Measurements from ENCODE around the gene OR6J1. TPM values are rescaled to one million over a fixed set of nuclear protein-coding genes. Genes with fewer than 3 reads are reported as not detected.
"Not testable (repeated sequence)": the region's sequence is repeated elsewhere in the genome, so short reads cannot be mapped to it uniquely, and the experiment has no call there.

The OR6J1 gene
- not detected for total RNA-seq

DNA sequence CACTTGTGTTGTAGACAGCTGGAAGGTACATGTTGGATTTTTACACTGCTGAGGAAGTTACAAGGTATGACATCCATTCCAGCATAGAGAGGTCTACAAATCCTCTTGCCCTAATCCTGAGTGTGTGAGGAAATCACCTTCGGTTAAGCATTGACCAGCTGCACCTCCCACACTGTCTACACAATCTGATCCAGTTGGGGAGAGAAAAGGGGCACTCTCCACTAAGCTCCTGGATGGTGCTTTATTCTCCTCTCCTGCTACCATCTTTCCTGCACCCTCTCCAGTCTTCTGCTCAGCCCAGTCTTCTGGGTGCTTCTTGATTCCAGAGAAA, at the start of gene OR6J1:
Gene OR6J1, minus strand, starts transcription at position 48 of the 331 bp plus-strand sequence. CDS start 9,541 bp downstream, outside the sequence.
- no peaks in the 10 kb centered on the region for H3K27me3 Mint-ChIP-seq (ENCODE audit: low read depth)
- no peak within 1 kb of the TSS for H3K4me3 Mint-ChIP-seq
- H3K27ac Mint-ChIP-seq, result no peak within 1 kb of the TSS
- H3K4me1 Mint-ChIP-seq (ENCODE audit: low read depth), result peaks cover 7% of the 10 kb centered on the region
- no peaks in the 10 kb centered on the region for H3K9me3 Mint-ChIP-seq
- no peak for DNase-seq
- intact Hi-C loops (cut with micrococcal nuclease), result loop anchor here (1.0 kb wide), 2 partner anchors 74 to 87 kb away; no protein-coding TSS in a partner anchor
- CTCF ChIA-PET, result interaction anchor here (0.8 to 8.0 kb wide), 9 partner anchors 9 to 652 kb away, joined by 3 to 70 read pairs (median 4); no protein-coding TSS in a partner anchor
- no peaks in the 10 kb centered on the region for H3K36me3 Mint-ChIP-seq (ENCODE audit: low read depth)

DNA sequence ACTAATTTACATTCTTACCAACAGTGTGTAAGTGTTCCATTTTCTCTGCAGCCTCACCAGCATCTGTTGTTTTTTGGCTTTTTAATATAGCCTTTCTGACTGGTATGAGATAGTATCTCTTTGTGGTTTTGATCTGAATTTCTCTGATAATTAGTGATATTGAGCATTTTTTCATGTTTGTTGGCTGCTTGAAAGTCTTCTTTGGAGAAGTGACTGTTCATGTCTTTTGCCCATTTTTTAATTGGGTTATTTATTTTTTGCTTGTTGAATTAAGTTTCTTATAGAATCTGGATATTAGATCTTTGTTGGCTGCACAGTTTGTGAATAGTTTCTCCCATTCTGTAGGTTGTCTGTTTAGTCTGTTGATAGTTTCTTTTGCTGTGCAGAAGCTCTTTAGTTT, 48.0 kb upstream of the OR6J1 start:
- Mint-ChIP-seq H3K4me1 (ENCODE audit: low read depth) (peaks cover 9% of the 10 kb centered on the region), H3K9me3 (peaks cover 12% of the 10 kb centered on the region), H3K27me3 (ENCODE audit: low read depth) (peaks cover 19% of the 10 kb centered on the region), H3K36me3 (ENCODE audit: low read depth) (no peaks in the 10 kb centered on the region), H3K4me3 (no peak overlapping the region), H3K27ac (no peak overlapping the region)
- CTCF ChIA-PET, result interaction anchor here (0.7 kb wide), 2 partner anchors 99 to 294 kb away, joined by 3 read pairs; no protein-coding TSS in a partner anchor
- intact Hi-C loops (cut with micrococcal nuclease), result no loop called here
- DNase-seq, result no peak

DNA sequence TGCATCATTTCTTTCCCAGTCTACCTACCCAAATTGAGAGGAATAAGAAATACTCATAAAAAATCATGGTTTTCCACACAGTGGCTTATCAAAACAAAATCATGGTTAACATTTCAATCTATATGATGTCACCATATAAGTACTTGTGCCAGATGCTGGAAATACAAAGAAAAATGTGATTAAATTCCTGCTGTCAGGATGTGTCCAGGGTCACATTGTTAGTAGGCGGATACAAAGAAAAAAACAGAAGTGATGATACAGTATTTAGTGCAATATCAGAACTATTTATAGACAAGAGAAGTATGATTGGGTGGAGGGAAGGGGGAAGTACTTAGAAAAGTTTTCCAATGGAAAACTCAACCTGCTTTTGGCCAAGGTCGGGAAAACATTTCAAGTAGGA, 47.0 kb upstream of the OR6J1 start:
- intact Hi-C loops (cut with micrococcal nuclease), result no loop called here
- no peak for DNase-seq
- Mint-ChIP-seq H3K36me3 (ENCODE audit: low read depth) (no peaks in the 10 kb centered on the region), H3K27ac (no peak overlapping the region), H3K4me1 (ENCODE audit: low read depth) (peaks cover 9% of the 10 kb centered on the region), H3K4me3 (no peak overlapping the region), H3K9me3 (peaks cover 12% of the 10 kb centered on the region), H3K27me3 (ENCODE audit: low read depth) (peaks cover 17% of the 10 kb centered on the region)
- CTCF ChIA-PET, result no interaction called here

DNA sequence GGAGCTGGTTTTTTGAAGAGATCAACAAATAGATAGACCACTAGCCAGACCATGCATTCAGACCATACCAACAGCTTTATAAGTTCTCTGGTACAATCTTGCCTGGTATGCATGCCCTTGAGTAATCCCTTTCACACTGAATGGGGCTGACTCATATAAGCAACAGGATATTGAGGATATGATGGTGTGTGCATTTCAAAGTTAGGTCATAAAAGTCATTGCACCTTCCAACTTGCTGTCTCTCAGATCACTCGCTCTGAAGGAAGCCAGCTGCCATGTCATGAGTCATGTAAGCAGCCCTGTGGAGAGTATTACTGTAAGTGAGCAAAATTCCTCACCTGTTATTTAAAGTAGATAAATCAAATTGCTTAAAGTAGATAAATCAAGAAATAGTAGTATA, 45.0 kb upstream of the OR6J1 start:
- DNase-seq, result peak; percentile 61
- CTCF ChIA-PET, result interaction anchor here (1.4 kb wide), 1 partner anchor 119 kb away, joined by 4 read pairs; no protein-coding TSS in a partner anchor
- H3K4me1 Mint-ChIP-seq (ENCODE audit: low read depth), result peaks cover 12% of the 10 kb centered on the region
- H3K36me3 Mint-ChIP-seq (ENCODE audit: low read depth), result no peaks in the 10 kb centered on the region
- no peak overlapping the region for H3K27ac Mint-ChIP-seq
- intact Hi-C loops (cut with micrococcal nuclease), result loop anchor here (1.0 kb wide), 1 partner anchor 133 kb away; no protein-coding TSS in a partner anchor
- no peak overlapping the region for H3K4me3 Mint-ChIP-seq
- peaks cover 12% of the 10 kb centered on the region for H3K9me3 Mint-ChIP-seq
- H3K27me3 Mint-ChIP-seq (ENCODE audit: low read depth), result peaks cover 18% of the 10 kb centered on the region

DNA sequence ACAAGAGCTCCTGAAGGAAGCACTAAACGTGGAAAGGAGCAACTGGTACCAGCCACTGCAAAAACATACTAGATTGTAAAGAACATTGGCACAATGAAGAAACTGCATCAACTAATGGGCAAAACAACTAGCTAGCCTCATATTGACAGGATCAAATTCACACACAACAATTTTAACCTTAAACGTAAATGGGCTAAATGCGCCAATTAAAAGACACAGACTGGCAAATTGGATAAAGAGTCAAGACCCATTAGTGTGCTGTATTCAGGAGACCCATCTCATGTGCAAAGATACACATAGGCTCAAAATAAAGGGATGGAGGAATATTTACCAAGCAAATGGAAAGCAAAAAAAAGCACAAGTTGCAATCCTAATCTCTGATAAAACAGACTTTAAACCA, 43.8 kb upstream of the OR6J1 start:
- CTCF ChIA-PET; H3K36me3 Mint-ChIP-seq (ENCODE audit: low read depth); H3K4me3 Mint-ChIP-seq; DNase-seq; intact Hi-C loops (cut with micrococcal nuclease); H3K27ac Mint-ChIP-seq: not testable (repeated sequence)
- H3K27me3 Mint-ChIP-seq (ENCODE audit: low read depth), result peaks cover 13% of the 10 kb centered on the region
- peaks cover 12% of the 10 kb centered on the region for H3K4me1 Mint-ChIP-seq (ENCODE audit: low read depth)
- H3K9me3 Mint-ChIP-seq, result peaks cover 12% of the 10 kb centered on the region

DNA sequence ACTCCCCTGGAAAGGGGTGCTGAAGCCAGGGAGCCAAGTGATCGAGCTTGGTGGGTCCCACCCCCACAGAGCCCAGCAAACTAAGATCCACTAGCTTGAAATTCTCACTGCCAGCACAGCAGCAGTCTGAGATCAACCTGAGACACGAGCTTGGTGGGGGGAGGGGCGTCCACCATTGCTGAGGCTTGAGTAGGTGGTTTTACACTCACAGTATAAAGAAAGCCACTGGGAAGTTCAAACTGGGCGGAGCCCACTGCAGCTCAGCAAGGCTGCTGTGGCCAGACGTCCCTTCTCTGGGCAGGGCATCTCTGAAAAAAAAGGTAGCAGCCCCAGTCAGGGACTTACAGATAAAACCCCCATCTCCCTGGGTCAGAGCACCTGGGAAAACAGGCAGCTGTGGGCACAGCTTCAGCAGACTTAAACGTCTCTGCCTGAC, 42.0 kb upstream of the OR6J1 start:
- H3K36me3 Mint-ChIP-seq (ENCODE audit: low read depth); H3K27ac Mint-ChIP-seq; intact Hi-C loops (cut with micrococcal nuclease); H3K9me3 Mint-ChIP-seq; DNase-seq; H3K4me3 Mint-ChIP-seq: not testable (repeated sequence)
- Mint-ChIP-seq H3K27me3 (ENCODE audit: low read depth) (peaks cover 22% of the 10 kb centered on the region), H3K4me1 (ENCODE audit: low read depth) (peaks cover 12% of the 10 kb centered on the region)
- CTCF ChIA-PET, result interaction anchor here (0.6 to 1.2 kb wide), 2 partner anchors 26 to 137 kb away, joined by 3 read pairs; no protein-coding TSS in a partner anchor

DNA sequence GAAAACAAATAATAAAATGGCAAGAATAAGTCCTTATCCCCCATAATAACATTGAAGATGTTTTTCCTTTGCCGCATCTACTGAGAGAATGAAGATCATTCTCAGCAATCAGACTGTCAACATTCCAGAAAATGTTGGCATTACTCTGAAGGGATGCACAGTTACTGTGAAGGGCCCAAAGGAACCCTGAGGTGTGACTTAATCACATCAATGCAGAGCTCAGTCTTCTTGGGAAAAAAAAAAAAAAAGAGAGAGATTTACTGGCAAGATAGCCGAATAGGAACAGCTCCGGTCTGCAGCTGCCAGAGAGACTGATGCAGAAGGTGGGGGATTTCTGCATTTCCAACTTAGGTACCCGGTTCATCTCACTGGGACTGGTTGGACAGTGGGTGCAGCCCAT, 41.3 kb upstream of the OR6J1 start:
- no peak overlapping the region for H3K4me3 Mint-ChIP-seq
- DNase-seq, result no peak
- CTCF ChIA-PET, result interaction anchor here (0.6 to 1.2 kb wide), 2 partner anchors 26 to 138 kb away, joined by 3 read pairs; no protein-coding TSS in a partner anchor
- peaks cover 5% of the 10 kb centered on the region for H3K9me3 Mint-ChIP-seq
- peaks cover 22% of the 10 kb centered on the region for H3K27me3 Mint-ChIP-seq (ENCODE audit: low read depth)
- H3K4me1 Mint-ChIP-seq (ENCODE audit: low read depth), result peaks cover 12% of the 10 kb centered on the region
- intact Hi-C loops (cut with micrococcal nuclease), result no loop called here
- H3K36me3 Mint-ChIP-seq (ENCODE audit: low read depth), result no peaks in the 10 kb centered on the region
- no peak overlapping the region for H3K27ac Mint-ChIP-seq

DNA sequence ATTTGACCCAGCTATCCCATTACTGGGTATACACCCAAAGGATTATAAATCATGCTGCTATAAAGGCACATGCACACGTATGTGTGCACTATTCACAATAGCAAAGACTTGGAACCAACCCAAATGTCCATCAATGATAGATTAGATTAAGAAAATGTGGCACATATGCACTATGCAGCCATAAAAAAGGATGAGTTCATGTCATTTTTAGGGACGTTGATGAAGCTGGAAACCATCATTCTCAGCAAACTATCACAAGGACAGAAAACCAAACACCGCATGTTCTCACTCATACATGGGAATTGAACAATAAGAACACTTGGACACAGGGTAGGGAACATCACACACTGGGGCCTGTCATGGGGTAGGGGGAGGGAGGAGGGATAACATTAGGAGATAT, 39.3 kb upstream of the OR6J1 start:
- H3K4me1 Mint-ChIP-seq (ENCODE audit: low read depth); H3K27ac Mint-ChIP-seq; H3K4me3 Mint-ChIP-seq; CTCF ChIA-PET; DNase-seq; H3K9me3 Mint-ChIP-seq; H3K36me3 Mint-ChIP-seq (ENCODE audit: low read depth); intact Hi-C loops (cut with micrococcal nuclease): not testable (repeated sequence)
- H3K27me3 Mint-ChIP-seq (ENCODE audit: low read depth), result peaks cover 33% of the 10 kb centered on the region

DNA sequence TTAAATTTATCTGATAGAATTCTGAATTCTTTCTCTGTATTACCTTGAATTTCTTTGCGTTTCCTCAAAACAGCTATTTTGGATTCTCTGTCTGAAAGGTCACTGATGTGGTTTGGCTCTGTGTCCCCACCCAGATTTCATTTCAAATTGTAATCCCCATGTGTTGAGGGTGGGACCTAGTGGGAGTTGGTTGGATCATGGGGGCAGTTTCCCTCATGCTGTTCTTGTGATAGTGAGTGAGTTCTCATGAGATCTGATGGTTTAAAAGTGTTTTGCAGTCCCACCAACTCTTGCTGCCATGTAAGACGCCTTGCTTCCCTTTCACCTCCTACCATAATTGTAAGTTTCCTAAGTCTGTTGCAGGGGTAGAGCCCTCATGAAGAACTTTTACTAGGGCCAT, 34.1 kb upstream of the OR6J1 start:
- Mint-ChIP-seq H3K9me3 (no peaks in the 10 kb centered on the region), H3K4me1 (ENCODE audit: low read depth) (no peaks in the 10 kb centered on the region), H3K36me3 (ENCODE audit: low read depth) (no peaks in the 10 kb centered on the region), H3K27ac (no peak overlapping the region), H3K27me3 (ENCODE audit: low read depth) (peaks cover 25% of the 10 kb centered on the region), H3K4me3 (no peak overlapping the region)
- intact Hi-C loops (cut with micrococcal nuclease), result no loop called here
- CTCF ChIA-PET, result interaction anchor here (0.9 kb wide), 1 partner anchor 25 kb away, joined by 3 read pairs; no protein-coding TSS in a partner anchor
- DNase-seq, result no peak

DNA sequence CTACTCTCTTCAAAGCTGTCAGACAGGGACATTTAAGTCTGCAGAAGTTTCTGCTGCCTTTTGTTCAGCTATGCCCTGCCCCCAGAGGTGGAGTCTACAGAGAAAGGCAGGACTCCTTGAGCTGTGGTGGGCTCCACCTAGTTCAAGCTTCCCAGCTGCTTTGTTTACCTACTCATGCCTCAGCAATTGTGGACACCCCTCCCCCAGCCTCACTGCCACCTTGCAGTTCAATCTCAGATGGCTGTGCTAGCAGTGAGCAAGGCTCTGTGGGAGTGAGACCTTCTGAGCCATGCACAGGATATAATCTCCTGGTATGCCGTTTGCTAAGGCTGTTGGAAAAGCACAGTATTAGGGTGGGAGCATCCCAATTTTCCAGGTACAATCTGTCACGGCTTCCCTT, 33.4 kb upstream of the OR6J1 start:
- peaks cover 19% of the 10 kb centered on the region for H3K27me3 Mint-ChIP-seq (ENCODE audit: low read depth)
- CTCF ChIA-PET, result interaction anchor here (0.9 kb wide), 1 partner anchor 24 kb away, joined by 3 read pairs; no protein-coding TSS in a partner anchor
- DNase-seq; H3K4me3 Mint-ChIP-seq; H3K36me3 Mint-ChIP-seq (ENCODE audit: low read depth); H3K9me3 Mint-ChIP-seq; intact Hi-C loops (cut with micrococcal nuclease); H3K4me1 Mint-ChIP-seq (ENCODE audit: low read depth); H3K27ac Mint-ChIP-seq: not testable (repeated sequence)

DNA sequence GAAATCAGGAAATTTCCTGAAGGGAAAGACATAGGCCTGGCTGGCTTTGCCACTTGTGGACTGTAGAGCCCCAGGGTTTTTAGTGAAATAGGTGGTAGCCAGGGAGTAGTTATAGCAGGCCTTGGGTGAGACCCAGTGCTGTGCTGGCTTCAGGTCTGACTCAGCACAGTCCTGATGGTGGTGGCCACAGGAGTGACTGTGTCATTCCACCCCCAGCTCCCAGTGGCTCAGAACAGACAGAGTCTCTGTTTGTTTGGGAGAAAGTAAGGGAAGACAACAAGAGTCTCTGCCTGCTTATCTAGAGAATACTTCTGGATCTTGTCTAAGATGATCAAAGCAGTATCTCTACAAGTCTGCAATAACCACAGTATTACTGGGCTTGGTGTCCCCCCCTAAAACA, 27.5 kb upstream of the OR6J1 start:
- intact Hi-C loops (cut with micrococcal nuclease), result no loop called here
- CTCF ChIA-PET, result no interaction called here
- no peaks in the 10 kb centered on the region for H3K27me3 Mint-ChIP-seq (ENCODE audit: low read depth)
- no peak for DNase-seq
- peaks cover 8% of the 10 kb centered on the region for H3K4me1 Mint-ChIP-seq (ENCODE audit: low read depth)
- no peak overlapping the region for H3K4me3 Mint-ChIP-seq
- H3K9me3 Mint-ChIP-seq, result peaks cover 4% of the 10 kb centered on the region
- no peak overlapping the region for H3K27ac Mint-ChIP-seq
- no peaks in the 10 kb centered on the region for H3K36me3 Mint-ChIP-seq (ENCODE audit: low read depth)

DNA sequence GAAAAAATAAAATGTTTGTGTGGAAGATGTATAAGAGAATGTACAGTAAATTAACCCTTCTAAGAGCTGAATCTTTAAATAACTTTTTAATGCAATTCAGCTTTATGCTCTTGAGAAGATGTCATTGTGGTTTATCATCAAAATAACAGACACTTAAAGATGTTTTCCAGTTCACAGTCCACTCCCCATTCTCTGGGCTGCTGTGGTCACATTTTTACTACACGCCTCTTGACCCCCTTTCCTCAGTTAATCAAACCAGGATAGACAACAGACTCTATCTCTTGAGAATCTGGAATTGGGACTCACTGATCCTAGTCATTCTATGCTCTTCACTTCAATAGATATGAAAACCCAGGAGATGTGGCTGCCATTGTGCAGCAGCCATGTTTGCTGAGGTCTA, 24.7 kb upstream of the OR6J1 start:
- H3K4me1 Mint-ChIP-seq (ENCODE audit: low read depth), result peaks cover 8% of the 10 kb centered on the region
- DNase-seq, result no peak
- intact Hi-C loops (cut with micrococcal nuclease), result no loop called here
- CTCF ChIA-PET, result interaction anchor here (1.3 kb wide), 1 partner anchor 8 kb away, joined by 3 read pairs; no protein-coding TSS in a partner anchor
- H3K36me3 Mint-ChIP-seq (ENCODE audit: low read depth), result no peaks in the 10 kb centered on the region
- peaks cover 4% of the 10 kb centered on the region for H3K9me3 Mint-ChIP-seq
- H3K27ac Mint-ChIP-seq, result no peak overlapping the region
- no peak overlapping the region for H3K4me3 Mint-ChIP-seq
- H3K27me3 Mint-ChIP-seq (ENCODE audit: low read depth), result no peaks in the 10 kb centered on the region

DNA sequence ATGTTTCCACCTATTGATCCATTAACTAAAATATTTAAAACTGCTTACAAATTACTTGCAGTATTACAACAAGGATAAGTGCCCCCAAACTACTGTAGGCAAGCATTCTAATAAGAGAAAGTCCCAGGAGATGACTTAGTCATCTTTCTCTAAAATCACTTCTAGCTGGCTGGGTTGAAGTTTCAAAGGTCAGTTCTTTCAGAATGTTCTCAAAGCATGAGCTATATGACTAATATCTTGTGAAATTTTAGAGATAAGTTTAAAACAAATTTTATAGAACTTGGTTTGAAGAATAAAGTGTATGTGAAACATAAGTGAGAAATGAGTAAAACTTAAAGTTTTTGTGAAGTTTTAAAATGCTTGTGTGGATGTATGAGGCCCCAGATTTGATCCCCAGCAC, 24.3 kb upstream of the OR6J1 start:
- Mint-ChIP-seq H3K27me3 (ENCODE audit: low read depth) (no peaks in the 10 kb centered on the region), H3K36me3 (ENCODE audit: low read depth) (no peaks in the 10 kb centered on the region), H3K9me3 (peaks cover 4% of the 10 kb centered on the region), H3K4me1 (ENCODE audit: low read depth) (peaks cover 8% of the 10 kb centered on the region), H3K27ac (no peak overlapping the region), H3K4me3 (no peak overlapping the region)
- DNase-seq, result no peak
- intact Hi-C loops (cut with micrococcal nuclease), result no loop called here
- CTCF ChIA-PET, result interaction anchor here (1.3 kb wide), 1 partner anchor 8 kb away, joined by 3 read pairs; no protein-coding TSS in a partner anchor
